Measurements from ENCODE around the gene FAM227B.

- TF ChIP-seq, protein P1, sequence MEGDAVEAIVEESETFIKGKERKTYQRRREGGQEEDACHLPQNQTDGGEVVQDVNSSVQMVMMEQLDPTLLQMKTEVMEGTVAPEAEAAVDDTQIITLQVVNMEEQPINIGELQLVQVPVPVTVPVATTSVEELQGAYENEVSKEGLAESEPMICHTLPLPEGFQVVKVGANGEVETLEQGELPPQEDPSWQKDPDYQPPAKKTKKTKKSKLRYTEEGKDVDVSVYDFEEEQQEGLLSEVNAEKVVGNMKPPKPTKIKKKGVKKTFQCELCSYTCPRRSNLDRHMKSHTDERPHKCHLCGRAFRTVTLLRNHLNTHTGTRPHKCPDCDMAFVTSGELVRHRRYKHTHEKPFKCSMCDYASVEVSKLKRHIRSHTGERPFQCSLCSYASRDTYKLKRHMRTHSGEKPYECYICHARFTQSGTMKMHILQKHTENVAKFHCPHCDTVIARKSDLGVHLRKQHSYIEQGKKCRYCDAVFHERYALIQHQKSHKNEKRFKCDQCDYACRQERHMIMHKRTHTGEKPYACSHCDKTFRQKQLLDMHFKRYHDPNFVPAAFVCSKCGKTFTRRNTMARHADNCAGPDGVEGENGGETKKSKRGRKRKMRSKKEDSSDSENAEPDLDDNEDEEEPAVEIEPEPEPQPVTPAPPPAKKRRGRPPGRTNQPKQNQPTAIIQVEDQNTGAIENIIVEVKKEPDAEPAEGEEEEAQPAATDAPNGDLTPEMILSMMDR (IDR thresholded peaks at IDR 0.05): no peak
- no peak for TF ChIP-seq EZH2 (IDR thresholded peaks at IDR 0.05)
These were observed 179.3 kb downstream of the FAM227B start for GRCh38 chr15:49441356-49441755.
